ENCODE results near the gene MYLK4. TPM values are rescaled to one million over a fixed set of nuclear protein-coding genes. Genes with fewer than 3 reads are reported as not detected.
A peak's percentile ranks its signal among the peaks of the same experiment; 100 is the strongest.
"Not testable (repeated sequence)": the region's sequence is repeated elsewhere in the genome, so short reads cannot be mapped to it uniquely, and the experiment has no call there.

Gene MYLK4
- polyA plus RNA-seq, 1 donor: 12.3 TPM

DNA sequence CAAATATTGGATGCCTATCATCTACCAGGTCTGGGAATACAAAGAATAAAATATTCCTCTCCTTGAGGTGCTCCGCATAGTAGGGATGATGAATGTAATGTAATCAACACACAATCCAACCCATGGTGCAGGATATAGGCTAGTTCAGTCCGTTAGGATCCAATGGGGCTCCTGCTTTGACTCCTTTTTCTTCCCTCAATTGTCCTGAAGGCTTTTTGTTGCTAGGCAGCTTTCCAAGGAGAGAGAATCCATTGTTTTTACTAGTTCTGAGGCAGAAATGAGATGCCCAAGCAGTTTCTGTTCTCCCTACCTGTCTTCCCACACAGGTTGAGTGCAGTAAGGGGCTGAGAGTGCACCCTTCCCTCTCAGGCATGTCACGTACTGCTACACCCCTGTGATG is 26.5 kb upstream of the MYLK4 start:
- no peak for DNase-seq

DNA sequence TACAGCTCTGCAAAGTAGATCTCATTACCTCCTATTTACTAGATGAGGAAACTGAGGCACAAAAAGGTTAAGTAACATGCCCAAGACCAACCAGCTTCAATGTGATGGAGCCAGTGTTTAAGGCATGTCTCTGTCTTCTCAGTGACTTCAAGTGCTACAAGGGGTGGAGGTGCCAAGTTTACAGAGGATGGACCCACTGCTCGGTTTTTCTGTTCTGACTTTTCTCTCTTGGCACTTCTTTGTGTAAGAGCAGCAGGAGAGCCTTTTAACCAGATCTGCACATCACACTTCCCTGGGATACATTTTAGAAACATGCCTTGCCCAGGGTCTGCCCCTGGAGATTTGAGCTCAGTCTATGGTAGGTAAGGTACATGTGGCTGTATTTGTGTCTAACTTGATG is 24.3 kb upstream of the MYLK4 start:
- DNase-seq: no peak

DNA sequence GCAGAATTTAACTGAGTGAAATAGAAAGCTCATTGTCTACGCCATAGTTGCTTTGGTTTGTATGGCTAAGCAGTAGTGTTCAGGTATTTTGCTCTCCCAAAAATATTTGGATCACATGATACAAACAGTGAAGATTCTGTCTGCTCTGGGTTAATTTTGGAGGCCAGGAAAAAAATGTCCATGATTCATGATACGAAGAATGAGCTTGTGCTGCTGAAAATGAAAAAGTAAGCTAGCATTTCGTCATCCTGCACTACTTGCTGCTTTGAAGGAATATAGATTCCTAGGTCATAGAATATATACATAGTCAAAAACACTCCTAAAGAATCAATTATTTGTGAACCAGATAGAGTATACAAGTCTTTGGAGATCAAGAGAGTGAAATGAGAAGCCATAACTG is 22.7 kb upstream of the MYLK4 start:
- no peak for DNase-seq

DNA sequence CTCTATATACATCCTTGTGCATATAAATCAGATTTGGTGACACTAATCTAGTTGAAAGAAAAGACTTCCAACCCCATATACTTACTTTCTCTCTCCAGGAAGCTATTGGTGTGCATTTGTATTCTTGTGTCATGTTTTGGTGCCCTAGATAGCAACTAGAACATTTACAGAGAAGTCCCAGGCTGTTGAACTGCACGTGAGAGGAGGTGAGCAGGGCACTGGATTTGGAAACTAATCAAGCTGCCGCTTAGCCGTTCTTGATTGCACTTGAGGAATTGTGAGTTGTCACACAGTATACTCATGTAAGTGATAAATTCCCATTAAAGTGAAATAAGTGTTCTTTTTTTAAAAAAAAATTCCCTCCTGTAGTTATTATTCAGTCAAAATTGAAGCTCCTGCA is 22.1 kb upstream of the MYLK4 start:
- no peak for DNase-seq

DNA sequence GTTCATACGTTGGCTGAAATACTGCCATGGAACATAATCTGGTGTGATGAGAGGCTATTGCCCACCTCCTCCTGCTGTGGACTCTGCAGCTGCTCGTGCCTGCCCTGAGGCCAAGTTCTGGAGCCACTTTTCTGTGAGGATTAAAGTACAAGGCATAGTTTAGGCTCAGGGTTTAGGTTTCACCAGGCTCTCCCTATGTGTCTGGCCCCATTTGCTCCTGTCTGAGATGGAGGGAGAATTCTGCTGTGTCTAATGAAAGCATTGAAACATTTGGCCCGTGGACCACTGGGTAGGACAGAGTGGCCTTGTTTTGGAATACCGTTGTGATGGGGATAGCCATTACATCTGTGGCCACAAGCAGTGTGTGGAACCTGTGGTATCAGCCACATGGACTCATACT is 20.4 kb upstream of the MYLK4 start:
- DNase-seq: no peak

DNA sequence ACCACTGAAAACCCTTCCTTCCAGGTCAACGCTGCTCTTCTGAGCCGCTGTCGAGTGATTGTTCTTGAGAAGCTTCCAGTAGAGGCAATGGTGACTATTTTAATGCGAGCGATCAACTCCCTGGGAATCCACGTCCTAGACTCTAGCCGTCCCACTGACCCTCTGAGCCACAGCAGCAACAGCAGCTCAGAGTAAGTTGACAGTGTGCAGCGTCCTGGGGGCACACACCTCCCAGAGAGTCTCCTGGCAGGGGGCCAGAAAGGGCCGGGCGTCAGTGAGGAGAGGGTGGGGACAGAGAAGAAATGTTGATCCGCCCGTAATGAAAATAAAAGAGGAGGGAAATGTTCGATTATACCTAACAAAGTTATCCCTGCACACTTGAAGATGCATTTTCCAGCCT is 19.4 kb upstream of the MYLK4 start:
- no peak for DNase-seq

DNA sequence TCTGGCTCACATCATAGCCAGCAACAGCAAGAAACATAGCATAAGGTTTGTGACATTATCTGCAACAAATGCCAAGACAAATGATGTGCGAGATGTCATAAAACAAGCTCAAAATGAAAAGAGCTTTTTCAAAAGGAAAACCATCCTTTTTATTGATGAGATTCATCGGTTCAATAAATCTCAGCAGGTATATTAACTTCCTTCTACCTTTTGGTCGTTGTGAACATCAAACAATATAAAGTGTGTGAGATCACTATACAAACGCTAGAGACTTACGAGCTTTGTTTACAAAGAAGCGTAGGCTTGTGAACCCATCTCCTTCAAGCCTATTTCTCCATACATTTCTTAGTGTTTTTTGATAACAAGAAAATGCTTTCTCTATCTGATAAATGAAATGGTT is 18.0 kb upstream of the MYLK4 start:
- no peak for DNase-seq

DNA sequence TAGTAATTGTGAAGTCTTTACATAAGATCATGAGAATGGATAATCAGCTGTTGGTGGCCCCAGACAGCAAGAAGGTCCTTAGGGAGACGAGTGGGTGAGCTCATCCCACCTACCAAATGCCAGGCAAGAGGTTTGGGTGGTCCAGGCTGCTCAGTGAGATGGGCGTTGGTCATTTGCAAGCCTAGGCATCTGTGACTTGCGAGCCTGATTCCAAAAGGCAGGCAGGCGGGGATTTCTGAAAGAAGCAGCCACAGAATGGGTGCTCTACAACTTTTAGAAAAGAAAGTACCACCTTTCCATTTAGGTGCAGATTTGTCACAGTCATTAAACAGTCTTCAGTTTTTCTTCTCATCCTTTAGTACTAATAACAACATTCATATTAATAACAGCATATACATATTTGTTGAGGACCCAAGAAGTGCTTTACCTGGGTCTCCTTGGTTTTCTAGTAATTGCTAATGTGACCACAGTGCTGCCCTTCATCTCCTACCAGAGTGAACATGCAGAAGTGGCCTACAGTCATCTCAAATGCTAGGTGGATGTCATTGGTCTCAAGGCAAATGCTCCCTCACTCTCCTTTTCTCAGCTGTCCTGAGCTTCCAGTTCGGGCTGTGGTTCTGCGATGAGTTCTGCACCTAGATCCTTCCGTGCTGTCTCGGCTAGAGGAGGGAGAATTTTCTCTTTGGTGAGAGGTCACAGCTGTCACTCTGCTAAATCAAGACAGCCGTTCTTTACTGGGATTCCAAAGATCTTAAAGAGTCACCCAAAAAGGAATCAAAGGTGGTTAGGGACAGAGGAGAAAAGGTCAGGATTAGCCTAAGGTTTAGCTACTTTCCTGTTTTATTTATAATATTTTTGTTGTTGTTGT is 17.2 kb upstream of the MYLK4 start:
- DNase-seq: no peak

DNA sequence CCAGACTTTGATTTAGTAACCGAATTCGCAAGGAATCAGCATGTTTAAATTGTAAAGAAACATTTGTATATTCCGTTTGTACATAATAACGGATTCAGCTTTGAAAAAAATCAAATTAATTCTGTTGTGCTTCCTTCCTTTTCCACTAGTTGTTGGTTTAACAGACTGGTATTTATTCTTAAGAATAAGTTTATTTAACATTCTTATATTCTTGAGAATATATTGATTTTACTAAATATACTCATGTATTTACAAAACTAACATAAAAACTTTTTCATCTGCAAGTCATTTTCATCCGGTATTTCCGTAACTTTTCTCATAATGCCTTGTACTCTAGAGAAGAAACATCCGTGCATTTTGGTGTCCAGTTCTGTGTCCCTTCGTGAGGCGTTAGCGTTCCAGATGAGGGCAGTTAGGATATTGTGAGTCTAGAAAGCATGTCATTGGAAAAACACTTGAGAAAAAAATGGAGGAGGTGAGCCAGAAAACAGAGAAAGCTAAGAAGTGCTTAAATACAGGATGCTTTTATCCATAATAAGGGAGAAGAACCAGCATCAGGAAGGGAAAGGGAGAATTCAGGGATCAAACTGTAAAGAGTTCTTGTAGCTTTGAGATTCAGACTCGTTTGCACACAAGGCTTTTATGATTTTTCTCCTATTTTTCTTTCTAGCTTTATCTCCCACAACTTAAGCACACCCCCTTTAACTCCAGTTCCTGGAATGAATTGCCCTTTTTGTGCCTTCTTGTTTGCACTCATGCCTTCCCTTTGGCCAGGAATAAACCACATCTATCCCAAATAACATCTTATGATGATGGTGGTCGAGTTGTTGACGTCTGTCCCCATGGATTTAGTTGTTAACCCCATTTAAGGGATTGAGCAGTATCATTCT is 16.3 kb upstream of the MYLK4 start:
- DNase-seq: no peak

DNA sequence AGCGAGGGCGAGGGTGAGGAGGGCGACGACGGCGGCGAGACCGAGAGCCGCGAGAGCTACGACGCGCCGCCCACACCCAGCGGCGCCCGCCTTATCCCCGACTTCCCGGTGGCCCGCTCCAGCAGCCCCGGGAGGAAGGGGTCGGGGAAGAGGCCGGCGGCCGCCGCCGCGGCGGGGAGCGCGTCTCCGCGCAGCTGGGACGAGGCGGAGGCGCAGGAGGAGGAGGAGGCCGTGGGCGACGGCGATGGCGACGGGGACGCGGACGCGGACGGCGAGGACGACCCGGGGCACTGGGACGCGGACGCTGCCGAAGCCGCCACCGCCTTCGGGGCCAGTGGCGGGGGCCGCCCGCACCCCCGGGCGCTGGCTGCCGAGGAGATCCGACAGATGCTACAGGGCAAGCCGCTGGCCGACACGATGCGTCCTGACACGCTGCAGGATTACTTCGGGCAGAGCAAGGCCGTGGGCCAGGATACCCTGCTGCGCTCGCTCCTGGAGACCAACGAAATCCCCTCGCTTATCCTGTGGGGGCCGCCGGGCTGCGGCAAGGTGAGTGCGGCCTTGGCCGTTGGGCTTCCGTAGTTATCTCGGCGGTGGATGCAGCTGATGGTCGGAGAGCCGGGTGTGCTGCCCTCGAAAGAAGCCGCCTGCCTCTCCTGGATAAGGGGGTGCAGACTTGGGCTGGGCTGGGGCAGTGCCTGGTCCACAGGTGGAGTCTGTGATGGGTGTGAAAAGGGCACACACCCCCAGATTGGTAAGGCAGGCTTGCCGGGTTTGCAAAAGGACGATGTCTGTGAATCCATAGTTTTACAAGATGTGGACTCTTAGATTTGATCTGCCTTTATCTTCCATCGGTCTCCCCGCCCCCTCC is 15.4 kb upstream of the MYLK4 start:
- DNase-seq: peak; percentile 63

DNA sequence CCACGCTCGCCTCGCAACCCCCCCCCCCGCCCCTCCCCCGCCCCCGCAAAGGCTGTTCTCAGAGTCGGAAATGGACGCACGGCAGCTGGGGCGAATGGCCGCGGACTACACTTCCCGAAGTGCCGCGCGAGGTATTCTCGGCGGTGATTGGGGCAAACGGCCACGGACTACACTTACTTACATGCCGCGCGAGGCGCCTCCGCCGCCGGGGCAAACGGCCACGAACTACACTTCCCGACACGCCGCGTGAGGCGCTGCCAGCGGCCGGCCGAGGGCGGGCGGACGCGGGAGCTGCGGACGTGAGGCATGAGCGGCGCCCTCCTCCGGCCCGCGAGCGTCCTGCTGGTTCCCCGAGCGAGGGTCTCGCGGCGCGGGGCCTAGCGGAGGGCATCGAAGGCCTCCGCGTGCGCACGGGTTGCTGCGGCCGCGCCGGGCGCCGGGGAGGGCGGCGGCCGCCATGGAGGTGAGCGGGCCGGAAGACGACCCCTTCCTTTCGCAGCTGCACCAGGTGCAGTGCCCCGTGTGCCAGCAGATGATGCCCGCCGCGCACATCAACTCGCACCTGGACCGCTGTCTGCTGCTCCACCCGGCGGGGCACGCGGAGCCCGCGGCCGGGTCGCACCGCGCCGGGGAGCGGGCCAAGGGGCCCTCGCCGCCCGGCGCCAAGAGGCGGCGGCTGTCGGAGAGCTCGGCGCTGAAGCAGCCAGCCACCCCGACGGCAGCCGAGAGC is 14.6 kb upstream of the MYLK4 start, which contains the start of gene WRNIP1:
Gene WRNIP1, plus strand, starts transcription at position 228 of the 730 bp plus-strand sequence. Its CDS starts 230 bp downstream, at position 458.
- peak; percentile 100 for DNase-seq

DNA sequence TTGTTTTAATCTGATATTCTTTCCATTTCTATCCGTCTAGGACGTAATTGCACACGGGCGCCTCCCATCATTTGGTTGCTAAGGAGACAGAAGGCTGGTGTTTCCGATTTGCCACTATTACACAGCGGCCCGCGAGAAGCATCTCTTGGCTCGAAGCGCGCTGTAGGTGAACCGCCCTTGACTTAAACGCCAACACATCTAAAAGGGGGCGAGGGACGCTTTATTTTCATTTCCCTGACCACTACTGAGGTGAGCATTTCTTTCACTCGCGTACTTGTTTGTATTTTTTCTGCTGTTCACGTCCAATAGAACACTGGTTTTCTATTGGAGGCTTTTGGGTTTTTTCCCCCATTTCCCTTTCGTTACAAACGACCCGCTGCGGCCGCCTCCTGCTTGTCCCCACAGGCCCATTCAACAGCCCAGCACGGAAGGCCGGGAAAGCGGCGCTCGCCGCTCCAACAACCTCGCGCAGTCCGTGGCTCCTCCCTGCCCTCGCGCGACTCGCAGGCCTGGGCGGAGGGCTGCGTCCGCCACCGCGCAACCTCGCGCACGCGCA is 14.0 kb upstream of the MYLK4 start:
- peak; percentile 64 for DNase-seq

DNA sequence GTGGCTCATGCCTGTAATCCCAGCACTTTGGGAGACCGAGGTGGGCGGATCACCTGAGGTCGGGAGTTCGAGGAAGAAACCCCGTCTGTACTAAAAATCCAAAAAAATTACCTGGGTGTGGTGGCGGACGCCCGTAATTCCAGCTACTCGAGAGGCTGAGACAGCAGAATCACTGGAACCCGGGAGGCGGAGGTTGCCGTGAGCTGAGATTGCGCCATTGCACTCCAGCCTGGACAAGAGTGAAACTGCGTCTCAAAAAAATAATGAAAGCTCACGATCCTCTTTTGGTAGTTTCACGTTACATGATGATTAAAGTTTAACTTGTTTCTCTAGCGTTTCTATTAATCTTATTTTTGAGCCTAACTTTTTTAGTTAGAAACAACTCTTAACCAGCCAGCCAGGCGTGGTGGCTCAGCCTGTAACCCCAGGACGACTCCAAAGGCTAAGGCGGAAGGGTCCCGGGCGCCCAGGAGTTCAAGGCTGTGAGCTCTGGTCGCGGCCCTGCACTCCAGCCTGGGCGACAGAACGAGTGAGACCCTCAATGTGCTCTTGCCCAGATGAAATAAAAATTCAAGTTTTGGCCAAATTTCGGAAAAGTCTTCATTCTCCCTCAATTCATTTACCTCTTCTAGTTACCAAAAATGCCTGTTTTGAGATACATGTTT is 13.3 kb upstream of the MYLK4 start:
- DNase-seq: no peak

DNA sequence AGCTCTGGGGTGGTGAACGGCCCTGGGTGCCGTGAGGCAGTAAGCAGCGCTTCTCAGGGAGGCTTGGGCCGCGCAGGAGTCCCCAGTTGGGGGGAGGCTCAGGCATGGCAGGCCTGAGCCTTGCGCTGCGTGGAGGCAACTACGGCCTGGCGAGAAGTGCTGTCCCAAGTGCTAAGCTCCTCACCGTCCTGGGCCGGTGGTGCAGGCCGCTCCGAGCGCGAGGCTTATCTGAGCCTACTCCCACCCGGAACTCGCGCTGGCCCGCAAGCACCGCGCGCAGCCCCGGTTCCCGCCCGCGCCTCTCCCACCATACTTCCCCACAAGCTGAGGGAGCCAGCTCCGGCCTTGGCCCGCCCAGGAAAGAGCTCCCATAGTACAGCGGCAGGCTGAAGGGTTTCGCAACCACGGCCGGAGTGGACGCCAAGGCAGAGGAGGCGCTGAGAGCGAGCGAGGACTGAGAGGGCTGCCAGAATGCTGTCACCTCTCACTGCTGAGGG is 12.7 kb upstream of the MYLK4 start:
- no peak for DNase-seq

DNA sequence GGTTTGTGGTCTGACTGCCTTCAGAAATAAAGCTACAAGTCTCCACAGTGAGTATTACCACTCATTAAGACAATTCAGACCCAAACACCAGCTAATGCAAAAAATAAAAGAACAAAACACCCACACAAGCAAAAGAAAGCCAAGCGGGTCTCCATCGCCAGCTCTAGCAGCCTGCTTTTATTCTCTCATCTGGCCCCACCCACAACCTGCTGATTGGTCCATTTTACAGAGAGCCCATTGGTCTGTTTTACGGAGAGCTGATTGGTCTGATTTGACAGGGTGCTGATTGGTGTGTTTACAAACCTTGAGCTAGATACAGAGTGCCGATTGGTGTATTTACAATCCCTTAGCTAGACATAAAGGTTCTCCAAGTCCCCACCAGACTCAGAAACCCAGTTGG is 12.1 kb upstream of the MYLK4 start:
- not testable (repeated sequence) for DNase-seq

DNA sequence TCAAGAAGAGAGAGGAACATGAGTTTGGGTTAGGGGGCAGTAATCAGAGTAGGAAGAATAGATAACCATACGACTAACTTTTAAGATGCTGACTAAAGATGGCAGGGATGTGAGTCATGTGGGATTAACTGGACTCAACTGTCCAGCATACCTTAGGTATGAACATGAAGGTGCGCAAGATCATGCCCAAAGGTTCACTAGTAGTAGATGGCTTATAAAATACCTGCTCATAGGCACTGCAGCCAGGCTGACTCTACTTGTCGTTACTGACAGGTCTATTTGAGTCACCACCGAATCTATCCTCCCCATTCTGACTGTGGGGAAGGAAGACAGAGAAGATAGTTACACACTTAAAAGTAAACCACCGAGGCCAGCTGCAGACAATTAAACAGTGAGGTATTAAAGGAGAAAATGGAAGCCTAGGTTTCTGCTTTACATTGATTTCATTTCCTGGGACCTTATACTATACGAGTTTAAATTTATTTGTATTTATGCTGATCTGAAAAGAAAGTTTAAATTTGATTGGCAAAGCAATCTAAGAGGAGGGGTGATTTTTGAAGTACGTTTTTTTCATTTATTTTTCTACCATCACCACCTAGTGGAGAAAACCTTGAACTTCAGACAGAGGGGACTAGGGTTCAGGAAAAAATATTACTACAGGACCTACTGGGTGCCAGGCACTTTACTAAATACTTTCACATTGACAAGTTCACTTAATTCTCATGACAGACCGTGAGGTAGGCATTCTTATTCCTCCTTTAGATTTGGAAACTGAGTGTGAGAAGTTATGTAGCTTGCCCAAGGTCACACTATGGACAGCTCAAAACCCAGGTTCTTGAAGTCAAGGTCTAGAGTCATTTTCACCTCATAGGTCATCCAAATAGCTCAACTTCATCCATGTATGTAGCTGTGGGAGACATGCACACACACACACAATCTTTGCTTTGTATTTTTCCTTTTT is 10.4 kb upstream of the MYLK4 start:
- DNase-seq: no peak

DNA sequence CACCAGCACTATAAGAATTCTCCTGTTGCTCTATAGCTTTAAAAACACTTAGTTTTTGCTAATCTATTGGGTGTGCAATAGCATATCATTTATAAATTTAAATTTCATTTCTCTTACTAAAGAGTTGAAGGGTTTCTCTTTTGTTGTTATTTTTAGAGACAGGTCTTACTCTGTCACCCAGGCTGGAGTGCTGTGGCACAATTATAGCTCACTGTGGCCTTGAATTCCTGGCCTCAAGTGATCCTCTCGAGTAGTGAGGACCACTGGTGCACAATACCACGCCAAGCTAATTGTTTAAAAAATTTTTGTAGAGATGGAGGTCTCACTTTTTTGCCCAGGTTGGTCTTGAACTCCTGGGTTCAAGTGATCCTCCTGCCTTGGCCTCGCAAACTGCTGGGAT is 8.3 kb upstream of the MYLK4 start:
- no peak for DNase-seq

DNA sequence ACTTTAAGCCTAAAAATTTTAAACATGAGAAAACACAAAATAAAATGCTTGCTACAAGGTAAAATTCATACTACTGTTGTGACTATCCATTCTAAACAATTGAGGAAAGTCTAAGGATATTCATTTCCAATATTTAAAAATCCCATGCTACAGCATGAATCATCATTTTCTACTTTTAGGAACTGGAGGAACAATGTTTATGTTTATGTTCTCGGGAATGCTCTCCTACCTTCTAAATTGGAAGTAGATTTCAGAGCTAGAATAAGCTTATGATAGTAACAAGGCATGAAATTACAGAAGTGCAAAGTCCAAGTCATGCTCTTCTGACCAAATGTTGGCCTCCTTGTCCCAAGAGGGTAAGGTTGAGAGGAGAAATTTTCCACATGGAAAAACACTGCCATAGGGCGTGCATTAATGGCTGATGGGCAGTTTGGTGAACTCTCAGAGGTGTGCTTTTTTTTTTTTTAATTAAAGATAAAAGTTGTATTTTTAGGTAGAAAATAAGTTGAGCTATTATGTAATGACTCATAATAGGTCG is 6.0 kb upstream of the MYLK4 start:
- DNase-seq: no peak

DNA sequence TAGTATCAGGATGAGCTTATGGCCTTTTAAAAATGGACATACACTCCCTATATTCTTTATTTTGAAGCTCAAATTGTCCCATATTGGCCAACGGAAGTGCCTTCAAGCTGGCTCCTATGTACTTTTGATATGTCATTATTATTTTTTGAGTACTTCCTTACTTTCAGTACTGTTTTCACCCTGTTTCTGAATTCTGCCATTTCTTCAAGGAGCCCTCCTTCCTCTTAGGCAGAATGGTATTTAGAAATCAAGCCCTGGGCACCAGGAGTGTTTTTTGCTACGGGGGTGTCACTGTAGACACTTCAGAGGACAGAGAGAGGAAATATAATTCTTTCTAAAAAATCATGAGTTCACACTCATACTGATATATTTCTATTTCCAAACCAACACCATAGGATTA is 5.5 kb upstream of the MYLK4 start:
- DNase-seq: no peak
